ENCODE data around the gene UHRF1. TPM values are rescaled to one million over a fixed set of nuclear protein-coding genes. Genes with fewer than 3 reads are reported as not detected.
A peak's percentile ranks its signal among the peaks of the same experiment; 100 is the strongest.

UHRF1 gene
- total RNA-seq, 1 experiment from 2014 or later, result 109 TPM

- peak; percentile 74 for ATAC-seq
- peak overlapping the region; percentile 98 for H3K27ac ChIP-seq (ENCODE audit: low read depth, low read length)
- peak; percentile 68 for DNase-seq (ENCODE audit: low read depth, low spot score)
- peak overlapping the region; percentile 98 for H3K9ac ChIP-seq (ENCODE audit: low read length)
- intact Hi-C loops (cut with micrococcal nuclease), result loop anchor here (5.0 to 10.0 kb wide), 2 partner anchors 57 to 125 kb away; partner anchors contain the start of gene KDM4B
- TF ChIP-seq SP1 (IDR thresholded peaks at IDR 0.05; ENCODE audit: low read depth) (peak; percentile 81), CEBPB (IDR thresholded peaks at IDR 0.05; ENCODE audit: low read depth) (no peak), EGR1 (IDR thresholded peaks at IDR 0.05; ENCODE audit: low read depth) (peak; percentile 48; the same call in 1 of the 2 replicates)
- peaks cover 50 to 60% of the 10 kb centered on the region in 2 experiments for H3K4me1 ChIP-seq (ENCODE audit: control insufficient read depth in 1 of 2, insufficient read depth in 2 of 2, low read length in 2 of 2)
- peaks cover 48% of the 10 kb centered on the region for H3K79me2 ChIP-seq (ENCODE audit: insufficient read depth, low read length)
- H3K36me3 ChIP-seq (ENCODE audit: control insufficient read depth in 1 of 2, insufficient read depth in 2 of 2, low read length in 2 of 2), result peaks cover 0 to 28% of the 10 kb centered on the region in 2 experiments; a peak in 1 of 4 replicates
- no peaks in the 10 kb centered on the region for H3K27me3 ChIP-seq (ENCODE audit: insufficient read depth, low read length)
- H3K9me3 ChIP-seq (ENCODE audit: control insufficient read depth in 1 of 2, insufficient read depth in 1 of 2, low read depth in 1 of 2, low read length in 2 of 2), result no peaks in the 10 kb centered on the region
- ChIA-PET RAD21 (ENCODE audit: low non-redundant PET in 1 of 2, low total read pairs in 2 of 2, uncharacterized antibody in 2 of 2, unreplicated experiment in 2 of 2) (no interaction called here), POLR2A (interaction anchor here (2.3 to 6.3 kb wide), 3 partner anchors 37 to 43 kb away, joined by 5 to 54 read pairs (median 12); partner anchors contain the start of gene PLIN3), CTCF (interaction anchor here (3.4 to 4.3 kb wide), 2 partner anchors 38 to 100 kb away, joined by 55 to 78 read pairs; no protein-coding TSS in a partner anchor)
- peak overlapping the region; percentile 55 to 90 for H3K4me3 ChIP-seq (replicated peaks in 1 of 2; ENCODE audit: low read depth in 1 of 2, low read length in 2 of 2)
- peaks cover 7% of the 10 kb centered on the region; the same call in 1 of the 2 replicates for H4K20me1 ChIP-seq (ENCODE audit: insufficient read depth)
- no TSS peak for BruUV-seq (replicated peaks)
- H3K9me2 ChIP-seq (ENCODE audit: insufficient read depth), result no peaks in the 10 kb centered on the region
- H2AFZ ChIP-seq (ENCODE audit: low read depth, low read length, poor library complexity, severe bottlenecking), result no peak overlapping the region
- H3K4me2 ChIP-seq (ENCODE audit: low read length), result peak overlapping the region; percentile 100
Measured at GRCh38 chr19:4909897-4910593, 744 bp downstream of the UHRF1 start.

- H3K4me3 ChIP-seq (replicated peaks in 1 of 2; ENCODE audit: low read depth in 1 of 2, low read length in 2 of 2), result peak overlapping the region; percentile 55 to 90
- H3K27me3 ChIP-seq (ENCODE audit: insufficient read depth, low read length), result no peaks in the 10 kb centered on the region
- RAD21 ChIA-PET (ENCODE audit: low non-redundant PET in 1 of 2, low total read pairs in 2 of 2, uncharacterized antibody in 2 of 2, unreplicated experiment in 2 of 2), result interaction anchor here (0.7 to 1.9 kb wide), 6 partner anchors 12 to 101 kb away, joined by 3 to 15 read pairs (median 6); partner anchors contain the start of gene PLIN3 (in 1 of the 2)
- peak overlapping the region; percentile 100 for H3K4me2 ChIP-seq (ENCODE audit: low read length)
- H3K9me2 ChIP-seq (ENCODE audit: insufficient read depth), result no peaks in the 10 kb centered on the region
- H3K9ac ChIP-seq (ENCODE audit: low read length), result peak overlapping the region; percentile 98
- POLR2A ChIA-PET, result interaction anchor here (1.0 to 6.3 kb wide), 3 partner anchors 38 to 98 kb away, joined by 5 to 54 read pairs (median 12); partner anchors contain the start of gene PLIN3
- H4K20me1 ChIP-seq (ENCODE audit: insufficient read depth), result peaks cover 13% of the 10 kb centered on the region; the same call in 1 of the 2 replicates
- peaks cover 57 to 67% of the 10 kb centered on the region in 2 experiments for H3K4me1 ChIP-seq (ENCODE audit: control insufficient read depth in 1 of 2, insufficient read depth in 2 of 2, low read length in 2 of 2)
- ATAC-seq (no peak), DNase-seq (ENCODE audit: low read depth, low spot score) (no peak)
- peaks cover 55% of the 10 kb centered on the region for H3K79me2 ChIP-seq (ENCODE audit: insufficient read depth, low read length)
- H2AFZ ChIP-seq (ENCODE audit: low read depth, low read length, poor library complexity, severe bottlenecking), result no peak overlapping the region
- H3K9me3 ChIP-seq (ENCODE audit: control insufficient read depth in 1 of 2, insufficient read depth in 1 of 2, low read depth in 1 of 2, low read length in 2 of 2), result no peaks in the 10 kb centered on the region
- no peak for TF ChIP-seq SP1 (IDR thresholded peaks at IDR 0.05; ENCODE audit: low read depth)
- TF ChIP-seq ZFX (IDR thresholded peaks at IDR 0.05), result 0 out of 2 replicates have a peak, but pooled peaks have one; percentile 34
- peak; percentile 67; the same call in 1 of the 2 replicates for TF ChIP-seq MAX (IDR thresholded peaks at IDR 0.05)
- TF ChIP-seq YY1 (IDR thresholded peaks at IDR 0.05; ENCODE audit: extremely low read depth, insufficient replicate concordance, low read depth, low read length), result peak; percentile 4
- CTCF ChIA-PET, result interaction anchor here (1.0 to 4.3 kb wide), 6 partner anchors 14 to 101 kb away, joined by 4 to 78 read pairs (median 14); no protein-coding TSS in a partner anchor
- H3K27ac ChIP-seq (ENCODE audit: low read depth, low read length), result peak overlapping the region; percentile 98
- H3K36me3 ChIP-seq (ENCODE audit: control insufficient read depth in 1 of 2, insufficient read depth in 2 of 2, low read length in 2 of 2), result peaks cover 0 to 33% of the 10 kb centered on the region in 2 experiments; a peak in 1 of 4 replicates
- BruUV-seq (replicated peaks), result TSS peak; percentile 76
- intact Hi-C loops (cut with micrococcal nuclease), result loop anchor here (1.0 to 10.0 kb wide), 3 partner anchors 38 to 124 kb away; partner anchors contain the start of gene KDM4B
Measured at GRCh38 chr19:4910594-4911281, 1.4 kb downstream of the UHRF1 start.
